Measurements from ENCODE around the gene VPS13C. TPM values are rescaled to one million over a fixed set of nuclear protein-coding genes. Genes with fewer than 3 reads are reported as not detected.

VPS13C gene
- total and polyA plus RNA-seq, 2 experiments from 2014 or later, result 6.7 to 60.9 TPM

DNA sequence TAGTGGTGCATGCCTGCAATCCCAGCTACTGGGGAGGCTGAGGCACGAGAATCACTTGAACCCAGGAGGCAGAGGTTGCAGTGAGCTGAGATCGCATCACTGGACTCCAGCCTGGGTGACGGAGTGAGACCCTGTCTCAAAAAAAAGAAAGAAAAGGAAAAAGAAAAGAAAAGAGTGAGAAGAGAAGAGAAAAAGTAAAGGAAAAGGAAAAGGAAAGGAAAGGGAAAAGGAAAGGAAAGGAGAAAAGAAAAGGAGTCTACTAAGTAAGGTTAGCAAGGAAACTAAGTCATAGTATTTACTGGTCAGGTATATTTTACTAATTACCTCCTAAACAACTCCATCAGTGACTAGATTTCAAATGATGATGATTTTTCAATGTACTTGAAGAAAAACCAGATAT lies 198.3 kb downstream of the VPS13C start:
- Histone ChIP-seq H3K9me2 (replicated peaks; ENCODE audit: insufficient read depth) (no peaks in the 10 kb centered on the region), H3K9me3 (ENCODE audit: low read depth) (no peaks in the 10 kb centered on the region), H4K20me1 (ENCODE audit: insufficient read depth, poor library complexity, severe bottlenecking) (no peaks in the 10 kb centered on the region), H3K4me3 (no peak overlapping the region), H3K79me2 (no peaks in the 10 kb centered on the region), H3K4me2 (no peak overlapping the region), H3K4me1 (ENCODE audit: insufficient read depth) (no peaks in the 10 kb centered on the region), H3K27ac (no peak overlapping the region), H3K27me3 (no peaks in the 10 kb centered on the region), H3K36me3 (replicated peaks; ENCODE audit: insufficient read depth, low read depth) (no peaks in the 10 kb centered on the region), H2AFZ (no peak overlapping the region)
- TF ChIP-seq EZH2phosphoT487 (IDR thresholded peaks at IDR 0.05; ENCODE audit: low read depth, severe bottlenecking, unreplicated experiment), result no peak
- no peak for TF ChIP-seq EZH2 (IDR thresholded peaks at IDR 0.05; ENCODE audit: borderline replicate concordance)
- 95% methylated on average over 3 of the region's 3 CpGs for WGBS (ENCODE audit: low lambda C conversion rate, missing lambda C conversion rate)
- DNase-seq (ENCODE audit: low spot score), result no peak

GRCh38 chr15:61857169-61857829 lies 202.9 kb downstream of the VPS13C start:
- no peaks in the 10 kb centered on the region for H4K20me1 ChIP-seq (ENCODE audit: insufficient read depth, poor library complexity, severe bottlenecking)
- H2AFZ ChIP-seq, result no peak overlapping the region
- no peak overlapping the region for H3K27ac ChIP-seq
- H3K9me3 ChIP-seq (ENCODE audit: low read depth), result no peaks in the 10 kb centered on the region
- TF ChIP-seq, protein P1, sequence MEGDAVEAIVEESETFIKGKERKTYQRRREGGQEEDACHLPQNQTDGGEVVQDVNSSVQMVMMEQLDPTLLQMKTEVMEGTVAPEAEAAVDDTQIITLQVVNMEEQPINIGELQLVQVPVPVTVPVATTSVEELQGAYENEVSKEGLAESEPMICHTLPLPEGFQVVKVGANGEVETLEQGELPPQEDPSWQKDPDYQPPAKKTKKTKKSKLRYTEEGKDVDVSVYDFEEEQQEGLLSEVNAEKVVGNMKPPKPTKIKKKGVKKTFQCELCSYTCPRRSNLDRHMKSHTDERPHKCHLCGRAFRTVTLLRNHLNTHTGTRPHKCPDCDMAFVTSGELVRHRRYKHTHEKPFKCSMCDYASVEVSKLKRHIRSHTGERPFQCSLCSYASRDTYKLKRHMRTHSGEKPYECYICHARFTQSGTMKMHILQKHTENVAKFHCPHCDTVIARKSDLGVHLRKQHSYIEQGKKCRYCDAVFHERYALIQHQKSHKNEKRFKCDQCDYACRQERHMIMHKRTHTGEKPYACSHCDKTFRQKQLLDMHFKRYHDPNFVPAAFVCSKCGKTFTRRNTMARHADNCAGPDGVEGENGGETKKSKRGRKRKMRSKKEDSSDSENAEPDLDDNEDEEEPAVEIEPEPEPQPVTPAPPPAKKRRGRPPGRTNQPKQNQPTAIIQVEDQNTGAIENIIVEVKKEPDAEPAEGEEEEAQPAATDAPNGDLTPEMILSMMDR (IDR thresholded peaks at IDR 0.05; ENCODE audit: poor library complexity), result no peak
- no peak for TF ChIP-seq EZH2 (IDR thresholded peaks at IDR 0.05; ENCODE audit: borderline replicate concordance)
- TF ChIP-seq EZH2phosphoT487 (IDR thresholded peaks at IDR 0.05; ENCODE audit: low read depth, severe bottlenecking, unreplicated experiment), result no peak
- H3K79me2 ChIP-seq, result no peaks in the 10 kb centered on the region
- H3K4me1 ChIP-seq (ENCODE audit: insufficient read depth), result no peaks in the 10 kb centered on the region
- H3K36me3 ChIP-seq (replicated peaks; ENCODE audit: insufficient read depth, low read depth), result no peaks in the 10 kb centered on the region
- DNase-seq (ENCODE audit: low spot score), result no peak
- H3K4me2 ChIP-seq, result no peak overlapping the region
- no peaks in the 10 kb centered on the region for H3K9me2 ChIP-seq (replicated peaks; ENCODE audit: insufficient read depth)
- no peak overlapping the region for H3K4me3 ChIP-seq
- 87% methylated on average over 8 of the region's 8 CpGs for WGBS (ENCODE audit: low lambda C conversion rate, missing lambda C conversion rate)
- H3K27me3 ChIP-seq, result no peaks in the 10 kb centered on the region

DNA sequence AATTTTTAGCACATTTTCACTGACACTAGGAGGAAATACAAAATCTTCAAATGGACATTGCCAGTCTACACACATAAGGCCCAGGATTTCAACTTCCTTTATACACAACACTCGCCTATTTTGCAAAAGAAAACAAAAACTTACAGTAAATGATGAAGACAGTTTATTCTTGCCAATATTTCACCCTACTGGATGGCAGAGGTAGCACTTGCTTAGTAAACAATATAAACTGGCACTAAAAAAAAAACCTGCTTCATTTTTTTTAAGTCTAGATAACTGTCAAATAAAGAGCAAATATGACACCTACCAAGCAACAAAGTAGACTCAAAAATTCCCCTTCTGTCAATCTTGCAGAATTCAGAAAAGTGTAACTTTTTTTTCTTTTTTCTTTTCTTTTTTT lies 204.0 kb downstream of the VPS13C start:
- no peak overlapping the region for H3K27ac ChIP-seq
- no peaks in the 10 kb centered on the region for H3K9me3 ChIP-seq (ENCODE audit: low read depth)
- TF ChIP-seq, protein P1 (IDR thresholded peaks at IDR 0.05; ENCODE audit: poor library complexity), result no peak
- TF ChIP-seq EZH2 (IDR thresholded peaks at IDR 0.05; ENCODE audit: borderline replicate concordance) (no peak), EZH2phosphoT487 (IDR thresholded peaks at IDR 0.05; ENCODE audit: low read depth, severe bottlenecking, unreplicated experiment) (no peak)
- no peaks in the 10 kb centered on the region for H3K27me3 ChIP-seq
- no peaks in the 10 kb centered on the region for H3K79me2 ChIP-seq
- no peaks in the 10 kb centered on the region for H3K4me1 ChIP-seq (ENCODE audit: insufficient read depth)
- DNase-seq (ENCODE audit: low spot score), result no peak
- 92% methylated on average over 1 of the region's 1 CpG for WGBS (ENCODE audit: low lambda C conversion rate, missing lambda C conversion rate)
- no peak overlapping the region for H3K4me3 ChIP-seq
- no peaks in the 10 kb centered on the region for H4K20me1 ChIP-seq (ENCODE audit: insufficient read depth, poor library complexity, severe bottlenecking)
- no peak overlapping the region for H3K4me2 ChIP-seq
- H3K36me3 ChIP-seq (replicated peaks; ENCODE audit: insufficient read depth, low read depth), result no peaks in the 10 kb centered on the region
- H2AFZ ChIP-seq, result no peak overlapping the region
- no peaks in the 10 kb centered on the region for H3K9me2 ChIP-seq (replicated peaks; ENCODE audit: insufficient read depth)

DNA sequence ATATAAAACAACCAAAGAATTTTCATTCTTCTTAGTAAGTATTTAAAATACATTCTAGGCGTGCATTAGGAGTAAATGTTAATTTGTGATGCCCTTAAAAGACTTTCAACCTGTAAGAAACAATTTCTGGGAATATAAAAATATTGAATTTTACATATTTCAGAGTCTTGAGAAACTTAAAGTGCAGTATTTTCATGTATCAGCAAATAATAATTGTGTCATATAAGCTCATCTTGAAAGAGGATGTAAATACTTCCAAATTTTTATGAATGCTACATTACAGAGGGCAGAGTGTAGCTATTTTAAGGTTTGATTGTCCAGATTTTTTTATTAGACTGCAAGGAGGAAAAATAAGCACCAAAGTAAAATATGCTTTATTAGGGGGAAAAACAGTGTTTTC lies 207.1 kb downstream of the VPS13C start:
- no peak overlapping the region for H3K27ac ChIP-seq

More for the DNA sequence above, 207.1 kb downstream of the VPS13C start:
- Histone ChIP-seq H4K20me1 (ENCODE audit: insufficient read depth, poor library complexity, severe bottlenecking) (no peaks in the 10 kb centered on the region), H3K4me1 (ENCODE audit: insufficient read depth) (no peaks in the 10 kb centered on the region), H3K4me2 (no peak overlapping the region), H2AFZ (no peak overlapping the region), H3K4me3 (no peak overlapping the region), H3K9me2 (replicated peaks; ENCODE audit: insufficient read depth) (no peaks in the 10 kb centered on the region), H3K9me3 (ENCODE audit: low read depth) (no peaks in the 10 kb centered on the region), H3K36me3 (replicated peaks; ENCODE audit: insufficient read depth, low read depth) (no peaks in the 10 kb centered on the region), H3K79me2 (no peaks in the 10 kb centered on the region), H3K27me3 (no peaks in the 10 kb centered on the region)
- WGBS (ENCODE audit: low lambda C conversion rate, missing lambda C conversion rate), result 97% methylated on average over 1 of the region's 1 CpG
- DNase-seq (ENCODE audit: low spot score), result no peak
- TF ChIP-seq, protein P1 (IDR thresholded peaks at IDR 0.05; ENCODE audit: poor library complexity), result no peak
- TF ChIP-seq EZH2 (IDR thresholded peaks at IDR 0.05; ENCODE audit: borderline replicate concordance) (no peak), EZH2phosphoT487 (IDR thresholded peaks at IDR 0.05; ENCODE audit: low read depth, severe bottlenecking, unreplicated experiment) (no peak)

Measured in hepatocyte (in vitro differentiated cells).